HepG2 (cell line): ENCODE results near the gene RIPK3. TPM values are rescaled to one million over a fixed set of nuclear protein-coding genes. Genes with fewer than 3 reads are reported as not detected.

Experiments used
- HMG20A ChIP-seq: IDR thresholded peaks from 2 replicates; pipeline ENCODE4 v1.6.1; 2016; ENCODE audit warnings: borderline replicate concordance
- PREB ChIP-seq: sonication (generic); formaldehyde crosslinking; IDR thresholded peaks from 2 replicates; pipeline ENCODE4 v1.4.0; 2020; ENCODE audit warnings: missing genetic modification reagents
- RAD21 ChIP-seq: fragments of 450-650 bp; formaldehyde crosslinking; IDR thresholded peaks from 2 replicates; pipeline ENCODE4 v1.5.0; 2020; ENCODE audit warnings: mild to moderate bottlenecking
- RXRA ChIP-seq: sonication (generic); formaldehyde crosslinking; IDR thresholded peaks from 2 replicates; pipeline ENCODE4 v1.5.1; 2020; ENCODE audit warnings: missing genetic modification reagents
- ZFP36L2 ChIP-seq: sonication (generic); formaldehyde crosslinking; IDR thresholded peaks from 2 replicates; pipeline ENCODE4 v1.4.0; 2020; ENCODE audit warnings: missing genetic modification reagents
- ZNF318 ChIP-seq: sonication (generic); formaldehyde crosslinking; IDR thresholded peaks from 2 replicates; pipeline ENCODE4 v1.4.0; 2020; ENCODE audit warnings: mild to moderate bottlenecking, missing genetic modification reagents
- ZNF335 ChIP-seq: sonication (generic); formaldehyde crosslinking; IDR thresholded peaks from 2 replicates; pipeline ENCODE4 v1.4.0; 2020; ENCODE audit warnings: missing genetic modification reagents
- ZNF34 ChIP-seq: sonication (generic); formaldehyde crosslinking; IDR thresholded peaks from 2 replicates; pipeline ENCODE4 v1.4.0; 2020; ENCODE audit warnings: mild to moderate bottlenecking, missing genetic modification reagents, borderline replicate concordance
- ZNF503 ChIP-seq: sonication (generic); formaldehyde crosslinking; IDR thresholded peaks from 2 replicates; pipeline ENCODE4 v1.4.0; 2020; ENCODE audit warnings: missing genetic modification reagents
- ZNF549 ChIP-seq: sonication (generic); formaldehyde crosslinking; IDR thresholded peaks from 2 replicates; pipeline ENCODE4 v1.5.0; 2020; ENCODE audit warnings: missing genetic modification reagents
- ZNF577 ChIP-seq: sonication (generic); formaldehyde crosslinking; IDR thresholded peaks from 2 replicates; pipeline ENCODE4 v1.4.0; 2020; ENCODE audit warnings: mild to moderate bottlenecking, low read depth, missing genetic modification reagents, borderline replicate concordance
- ZNF644 ChIP-seq: IDR thresholded peaks from 2 replicates; pipeline ENCODE4 v1.6.1; 2016; ENCODE audit warnings: low read depth
- ZNF7 ChIP-seq: IDR thresholded peaks from 2 replicates; pipeline ENCODE4 v1.6.1; 2016; ENCODE audit warnings: missing biosample characterization, missing genetic modification reagents
- polyA plus RNA-seq, 8 experiments: library from polyadenylated mRNA; depleted of rRNA in 3 of 8; stranded (reverse) in 7 of 8; unstranded in 1 of 8; fragments of >200 nt; fragmentation: Illumina TruSeq in 4 of 8; extraction: Trizol in 4 of 8; gene quantifications; 2 replicates each; pipeline versions ENCODE4 v1.2.1 to v1.2.3, GENCODE V29; 2011 to 2016; ENCODE audit warnings: low read depth in 4 of 8, missing spikeins in 1 of 8, mixed read lengths in 1 of 8; ENCODE audit not compliant: insufficient read depth in 1 of 8
- total RNA-seq, 5 experiments: library from RNA; depleted of rRNA; stranded (reverse); fragments of >200 nt; fragmentation: Illumina TruSeq; extraction: Trizol; gene quantifications; 2 replicates each; pipeline ENCODE4 v1.2.3, GENCODE V29; 2016; ENCODE audit warnings: low read depth in 1 of 5
- TF ChIP-seq, protein P1 (sequence below): sonication (generic); formaldehyde crosslinking; IDR thresholded peaks from 2 replicates; pipeline ENCODE4 v1.8.1; 2023; ENCODE audit warnings: mild to moderate bottlenecking, missing genetic modification reagents
- TF ChIP-seq, protein P2 (sequence below): sonication (generic); formaldehyde crosslinking; IDR thresholded peaks from 2 replicates; pipeline ENCODE4 v1.8.0; 2022; ENCODE audit warnings: missing genetic modification reagents, mild to moderate bottlenecking, moderate library complexity, borderline replicate concordance

Gene RIPK3
- total and polyA plus RNA-seq, 2 of the 13 experiments (the other 11 are each of a cell fraction or from before 2014, with no cell fraction given) = not detected

DNA sequence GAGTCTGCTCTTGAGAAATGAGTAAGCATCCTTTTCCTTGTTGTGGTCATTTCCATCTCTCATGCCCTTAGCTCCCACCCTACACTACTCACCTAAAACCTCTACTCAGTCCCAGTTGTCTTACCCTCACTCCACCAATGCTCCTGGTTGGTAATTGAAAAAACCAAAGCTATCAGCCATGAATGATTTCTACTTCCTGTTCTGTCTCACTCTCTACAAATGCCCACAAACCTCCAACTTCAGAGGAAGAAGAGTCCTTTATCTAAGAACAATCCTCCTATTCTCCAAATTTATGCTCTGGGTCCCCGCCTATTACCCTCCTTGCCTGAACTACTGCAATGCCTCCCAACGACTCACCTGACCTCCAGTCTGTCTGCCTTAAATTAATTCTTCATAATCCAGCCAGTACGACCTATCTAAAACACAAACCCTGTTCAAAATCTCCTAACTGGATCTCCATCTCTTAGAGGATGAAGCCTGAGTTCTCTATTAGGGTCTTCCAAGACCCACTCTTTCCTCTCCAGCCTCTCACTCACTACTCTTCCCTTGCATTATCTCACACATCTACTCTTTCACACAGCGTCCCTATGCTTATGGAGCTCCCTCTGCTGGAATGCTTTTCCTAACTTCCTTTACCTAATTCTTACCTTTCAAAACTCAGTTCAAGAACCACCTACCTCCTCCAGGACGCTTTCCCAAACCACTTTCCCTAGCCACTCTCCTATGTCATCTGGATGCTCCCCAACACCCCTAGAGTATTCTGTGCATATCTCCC is 42.4 kb downstream of the RIPK3 start (continued):
- TF ChIP-seq ZNF318 (CRISPR knock-in tag) (0 out of 2 replicates have a peak, but pooled peaks have one; percentile 23), ZNF644 (CRISPR knock-in tag) (no peak), HMG20A (CRISPR knock-in tag) (no peak), PREB (CRISPR knock-in tag) (no peak), ZNF7 (CRISPR knock-in tag) (no peak), ZFP36L2 (CRISPR knock-in tag) (no peak), RAD21 (CRISPR knock-in tag) (peak; percentile 55), ZNF577 (CRISPR knock-in tag) (no peak), ZNF503 (no peak), ZNF34 (CRISPR knock-in tag) (no peak), ZNF549 (CRISPR knock-in tag) (no peak), RXRA (no peak), ZNF335 (CRISPR knock-in tag) (no peak)
- TF ChIP-seq, protein P1, sequence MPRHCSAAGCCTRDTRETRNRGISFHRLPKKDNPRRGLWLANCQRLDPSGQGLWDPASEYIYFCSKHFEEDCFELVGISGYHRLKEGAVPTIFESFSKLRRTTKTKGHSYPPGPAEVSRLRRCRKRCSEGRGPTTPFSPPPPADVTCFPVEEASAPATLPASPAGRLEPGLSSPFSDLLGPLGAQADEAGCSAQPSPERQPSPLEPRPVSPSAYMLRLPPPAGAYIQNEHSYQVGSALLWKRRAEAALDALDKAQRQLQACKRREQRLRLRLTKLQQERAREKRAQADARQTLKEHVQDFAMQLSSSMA (CRISPR knock-in tag) = no peak
- TF ChIP-seq, protein P2, sequence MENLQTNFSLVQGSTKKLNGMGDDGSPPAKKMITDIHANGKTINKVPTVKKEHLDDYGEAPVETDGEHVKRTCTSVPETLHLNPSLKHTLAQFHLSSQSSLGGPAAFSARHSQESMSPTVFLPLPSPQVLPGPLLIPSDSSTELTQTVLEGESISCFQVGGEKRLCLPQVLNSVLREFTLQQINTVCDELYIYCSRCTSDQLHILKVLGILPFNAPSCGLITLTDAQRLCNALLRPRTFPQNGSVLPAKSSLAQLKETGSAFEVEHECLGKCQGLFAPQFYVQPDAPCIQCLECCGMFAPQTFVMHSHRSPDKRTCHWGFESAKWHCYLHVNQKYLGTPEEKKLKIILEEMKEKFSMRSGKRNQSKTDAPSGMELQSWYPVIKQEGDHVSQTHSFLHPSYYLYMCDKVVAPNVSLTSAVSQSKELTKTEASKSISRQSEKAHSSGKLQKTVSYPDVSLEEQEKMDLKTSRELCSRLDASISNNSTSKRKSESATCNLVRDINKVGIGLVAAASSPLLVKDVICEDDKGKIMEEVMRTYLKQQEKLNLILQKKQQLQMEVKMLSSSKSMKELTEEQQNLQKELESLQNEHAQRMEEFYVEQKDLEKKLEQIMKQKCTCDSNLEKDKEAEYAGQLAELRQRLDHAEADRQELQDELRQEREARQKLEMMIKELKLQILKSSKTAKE (CRISPR knock-in tag) = no peak
